H1 (cell line): ENCODE measurements around the gene ADCK2. TPM values are rescaled to one million over a fixed set of nuclear protein-coding genes. Genes with fewer than 3 reads are reported as not detected.
A peak's percentile ranks its signal among the peaks of the same experiment; 100 is the strongest.

Experiments
- CTCF ChIA-PET: fragments of 300-600 bp; sonication (Branson Sonifier 250); formaldehyde crosslinking; loops from one replicate; lab custom pipeline; 2021; ENCODE audit not compliant: partially characterized antibody; lab: Charles Lee
- POLR2A ChIA-PET: fragments of 300-600 bp; sonication (Branson Sonifier 250); formaldehyde crosslinking; loops from one replicate; lab custom pipeline; 2021; ENCODE audit warnings: inconsistent platforms; ENCODE audit not compliant: partially characterized antibody; lab: Charles Lee
- DNase-seq, 2 experiments: peaks; one replicate each; pipeline versions ENCODE4 v3.0.0 to v3.0.0-alpha.2; 2010 to 2022; ENCODE audit warnings: low spot score in 2 of 2, low read depth in 1 of 2, mixed read lengths in 1 of 2
- FAIRE-seq: peaks from 2 replicates; lab custom pipeline; 2011; peaks lifted over from hg19 to GRCh38; lab: Jason Lieb, UNC
- H2AFZ ChIP-seq: 2 replicates; pipeline ENCODE4 v1.8.1; 2012; ENCODE audit warnings: low read length, inconsistent platforms
- H2AK5ac ChIP-seq: 2 replicates; pipeline ENCODE4 v1.6.1; 2013; ENCODE audit warnings: low read depth, low read length
- H2BK120ac ChIP-seq: replicated peaks from 2 replicates; pipeline ENCODE3; 2013; ENCODE audit warnings: low read depth, low read length, inconsistent platforms
- H2BK12ac ChIP-seq: 2 replicates; pipeline ENCODE4 v1.6.1; 2013; ENCODE audit warnings: low read depth, low read length
- H2BK15ac ChIP-seq: 2 replicates; pipeline ENCODE4 v1.6.1; 2013; ENCODE audit warnings: low read length
- H2BK20ac ChIP-seq: 2 replicates; pipeline ENCODE4 v1.6.1; 2013; ENCODE audit warnings: low read length
- H2BK5ac ChIP-seq: 2 replicates; pipeline ENCODE4 v1.6.1; 2013; ENCODE audit warnings: low read depth, low read length
- H3K14ac ChIP-seq: 2 replicates; pipeline ENCODE4 v1.6.1; 2013; ENCODE audit warnings: inconsistent platforms; ENCODE audit not compliant: insufficient read length
- H3K18ac ChIP-seq: 2 replicates; pipeline ENCODE4 v1.6.1; 2013; ENCODE audit warnings: low read length; ENCODE audit errors: extremely low read depth
- H3K23ac ChIP-seq: 2 replicates; pipeline ENCODE4 v1.6.1; 2013; ENCODE audit warnings: inconsistent platforms; ENCODE audit not compliant: insufficient read length
- H3K23me2 ChIP-seq: 2 replicates; pipeline ENCODE4 v1.6.1; 2013; ENCODE audit warnings: low read depth, low read length
- H3K27ac ChIP-seq: 2 replicates; pipeline ENCODE4 v1.6.1; 2011; ENCODE audit warnings: low read depth, low read length, inconsistent platforms
- H3K27me3 ChIP-seq, 4 experiments: replicated peaks in 1 of 4; 1 replicate in 1 of 4; 2 replicates in 3 of 4; pipeline versions ENCODE4 v1.6.1 to v1.8.1; 2011 to 2013; ENCODE audit warnings: low read length in 3 of 4, mild to moderate bottlenecking in 3 of 4, inconsistent platforms in 2 of 4, mixed read lengths in 2 of 4, moderate library complexity in 1 of 4; ENCODE audit not compliant: control insufficient read depth in 3 of 4, insufficient read depth in 3 of 4; ENCODE audit errors: extremely low read depth in 1 of 4
- H3K36me3 ChIP-seq, 4 experiments: 2 replicates each; pipeline versions ENCODE4 v1.6.1 to v1.8.1; 2011 to 2013; ENCODE audit warnings: mild to moderate bottlenecking in 4 of 4, low read length in 3 of 4, moderate library complexity in 2 of 4, control low read depth in 1 of 4, inconsistent platforms in 1 of 4; ENCODE audit not compliant: insufficient read depth in 4 of 4, control insufficient read depth in 2 of 4
- H3K4ac ChIP-seq: replicated peaks from 2 replicates; pipeline ENCODE3; 2013; ENCODE audit warnings: low read length, low read depth, mixed read lengths, inconsistent platforms; ENCODE audit not compliant: insufficient read length
- H3K4me1 ChIP-seq, 4 experiments: replicated peaks in 1 of 4; 1 replicate in 1 of 4; 2 replicates in 3 of 4; pipeline versions ENCODE4 v1.6.1 to v1.8.1; 2011 to 2013; ENCODE audit warnings: low read length in 3 of 4, inconsistent platforms in 2 of 4, mixed read lengths in 1 of 4; ENCODE audit not compliant: insufficient read depth in 4 of 4, control insufficient read depth in 3 of 4
- H3K4me2 ChIP-seq, 2 experiments: 2 replicates each; pipeline versions ENCODE4 v1.6.1 to v1.8.1; 2011 to 2013; ENCODE audit warnings: low read depth in 2 of 2, low read length in 2 of 2, control low read depth in 1 of 2, inconsistent platforms in 1 of 2, mild to moderate bottlenecking in 1 of 2; ENCODE audit not compliant: insufficient read depth in 1 of 2
- H3K4me3 ChIP-seq, 4 experiments: fragments of 200-600, 300-600 bp in 1 of 4; sonication (generic), shearing (Covaris generic), sonication (Bioruptor Twin) in 1 of 4; 2 replicates each; pipeline versions ENCODE4 v1.5.1 to v1.8.1; 2011 to 2016; ENCODE audit warnings: low read length in 4 of 4, low read depth in 3 of 4, control low read depth in 2 of 4, inconsistent platforms in 2 of 4, mild to moderate bottlenecking in 2 of 4, mixed read lengths in 1 of 4, moderate library complexity in 1 of 4; ENCODE audit not compliant: insufficient read depth in 2 of 4; ENCODE audit errors: extremely low read depth in 1 of 4
- H3K56ac ChIP-seq: replicated peaks from 2 replicates; pipeline ENCODE3; 2013; ENCODE audit warnings: low read depth, mild to moderate bottlenecking, mixed read lengths, low read length, inconsistent platforms; ENCODE audit not compliant: insufficient read length
- H3K79me1 ChIP-seq: 2 replicates; pipeline ENCODE4 v1.6.1; 2013; ENCODE audit warnings: low read depth, low read length, control low read depth
- H3K79me2 ChIP-seq, 2 experiments: 2 replicates each; pipeline versions ENCODE4 v1.6.1 to v1.8.1; 2012 to 2013; ENCODE audit warnings: low read length in 2 of 2, mild to moderate bottlenecking in 2 of 2, inconsistent platforms in 1 of 2; ENCODE audit not compliant: insufficient read depth in 2 of 2, control insufficient read depth in 1 of 2
- H3K9ac ChIP-seq, 4 experiments: replicated peaks in 1 of 4; 1 replicate in 1 of 4; 2 replicates in 3 of 4; pipeline versions ENCODE4 v1.6.1 to v1.8.1; 2011 to 2013; ENCODE audit warnings: low read depth in 3 of 4, low read length in 3 of 4, control low read depth in 2 of 4, mild to moderate bottlenecking in 2 of 4, moderate library complexity in 2 of 4, inconsistent platforms in 1 of 4; ENCODE audit errors: extremely low read depth in 1 of 4
- H3K9me3 ChIP-seq, 2 experiments: 2 replicates each; pipeline versions ENCODE4 v1.6.1 to v1.8.1; 2012 to 2013; ENCODE audit warnings: mild to moderate bottlenecking in 2 of 2, moderate library complexity in 2 of 2, control low read depth in 1 of 2, inconsistent platforms in 1 of 2, low read depth in 1 of 2, low read length in 1 of 2, mixed read lengths in 1 of 2; ENCODE audit not compliant: insufficient read depth in 2 of 2
- H4K20me1 ChIP-seq, 2 experiments: replicated peaks in 1 of 2; 2 replicates each; pipeline versions ENCODE3 to v1.8.1; 2011 to 2013; ENCODE audit warnings: inconsistent platforms in 2 of 2, low read length in 2 of 2, mild to moderate bottlenecking in 1 of 2; ENCODE audit not compliant: insufficient read depth in 2 of 2, control insufficient read depth in 1 of 2
- H4K5ac ChIP-seq: 2 replicates; pipeline ENCODE4 v1.6.1; 2013; ENCODE audit warnings: low read length, low read depth, mixed read lengths, inconsistent platforms; ENCODE audit not compliant: insufficient read length
- H4K8ac ChIP-seq: 2 replicates; pipeline ENCODE4 v1.8.0; 2013; ENCODE audit warnings: mild to moderate bottlenecking, moderate library complexity, low read length, inconsistent platforms; ENCODE audit not compliant: insufficient read depth; ENCODE audit errors: extremely low read depth
- H4K91ac ChIP-seq: replicated peaks from 2 replicates; pipeline ENCODE3; 2013; ENCODE audit warnings: low read length, mixed read lengths, inconsistent platforms; ENCODE audit not compliant: insufficient read length
- CBX5 ChIP-seq: fragments of 300-800, 300-1000 bp; sonication (generic); IDR thresholded peaks from 2 replicates; pipeline ENCODE4 v1.7.1; 2016; ENCODE audit warnings: antibody characterized with exemption, low read length, low read depth
- CBX8 ChIP-seq: fragments of 300-800, 300-1000 bp; sonication (generic); IDR thresholded peaks from 2 replicates; pipeline ENCODE4 v1.7.1; 2016; ENCODE audit warnings: low read depth, low read length, borderline replicate concordance
- CEBPB ChIP-seq: IDR thresholded peaks from 2 replicates; pipeline ENCODE4 v1.6.1; 2012; ENCODE audit warnings: low read depth, low read length
- EZH2 ChIP-seq: fragments of 200-600 bp; sonication (generic); IDR thresholded peaks from 2 replicates; pipeline ENCODE4 v1.7.1; 2012; ENCODE audit warnings: low read depth, mild to moderate bottlenecking, moderate library complexity, low read length, inconsistent platforms; ENCODE audit not compliant: severe bottlenecking
- GABPA ChIP-seq: IDR thresholded peaks from 2 replicates; pipeline ENCODE4 v1.6.1; 2011; ENCODE audit warnings: mild to moderate bottlenecking, low read length, moderate library complexity, borderline replicate concordance; ENCODE audit not compliant: insufficient read depth
- HDAC6 ChIP-seq: IDR thresholded peaks from one replicate; pipeline ENCODE4 v1.7.1; 2012; ENCODE audit warnings: low read depth, mild to moderate bottlenecking, inconsistent platforms, low read length, moderate library complexity
- KDM5A ChIP-seq: fragments of 200-600 bp; IDR thresholded peaks from 2 replicates; pipeline ENCODE4 v1.7.1; 2012; ENCODE audit warnings: mild to moderate bottlenecking, low read length, inconsistent platforms, mixed read lengths
- POLR2A ChIP-seq, 2 experiments: IDR thresholded peaks; 1 replicate in 1 of 2; 2 replicates in 1 of 2; pipeline ENCODE4 v1.6.1; 2011; ENCODE audit warnings: low read depth in 2 of 2, low read length in 2 of 2, mild to moderate bottlenecking in 2 of 2; ENCODE audit errors: control extremely low read depth in 1 of 2
- POLR2AphosphoS5 ChIP-seq: IDR thresholded peaks from 2 replicates; pipeline ENCODE4 v1.6.1; 2011; ENCODE audit warnings: low read depth, low read length
- RAD21 ChIP-seq, 2 experiments: IDR thresholded peaks in 1 of 2; conservative IDR thresholded peaks in 1 of 2; 2 replicates each; pipeline ENCODE4 v1.6.1; 2011; ENCODE audit warnings: low read depth in 2 of 2, low read length in 2 of 2, improper control_type of control experiment in 1 of 2, inconsistent platforms in 1 of 2, mild to moderate bottlenecking in 1 of 2, moderate library complexity in 1 of 2
- RXRA ChIP-seq: IDR thresholded peaks from 2 replicates; pipeline ENCODE4 v1.6.1; 2011; ENCODE audit warnings: low read depth, mild to moderate bottlenecking, low read length, moderate library complexity; ENCODE audit not compliant: insufficient read depth
- TEAD4 ChIP-seq: IDR thresholded peaks from 2 replicates; pipeline ENCODE4 v1.6.1; 2012; ENCODE audit warnings: low read depth, low read length, inconsistent platforms, mixed read lengths
- WGBS, 2 experiments: shearing (Covaris generic) in 1 of 2; methylation state at CpG; one replicate each; pipeline versions ENCODE4 v1.1.6 to v1.1.7; 2013 to 2015; ENCODE audit warnings: low lambda C conversion rate in 2 of 2, mixed read lengths in 2 of 2, inconsistent platforms in 1 of 2, low coverage in 1 of 2, missing lambda C conversion rate in 1 of 2; ENCODE audit not compliant: insufficient replicate concordance in 2 of 2, insufficient coverage in 1 of 2, insufficient read length in 1 of 2; ENCODE audit errors: extremely low coverage in 1 of 2, missing lambda C conversion rate in 1 of 2; 5-methylcytosine and 5-hydroxymethylcytosine counted together
- polyA plus RNA-seq, 7 experiments: library from polyadenylated mRNA; depleted of rRNA in 3 of 7; stranded (reverse) in 5 of 7; unstranded in 2 of 7; fragments of >200 nt in 5 of 7; fragments of 200-250 nt in 2 of 7; gene quantifications; 1 replicate in 5 of 7; 2 replicates in 1 of 7; 4 replicates in 1 of 7; pipeline versions ENCODE4 v1.2.1 to v1.2.3, GENCODE V29; 2011 to 2013; ENCODE audit warnings: missing spikeins in 2 of 7, mixed read lengths in 2 of 7
- total RNA-seq: library from RNA; stranded (reverse); fragmentation: NEBNext Ultra II Directional; extraction: Animal tissue kit (Norgen Biotek cat#: 25700); gene quantifications from 2 replicates; pipeline ENCODE4 v1.2.1, GENCODE V29; 2021

Gene ADCK2
- total and polyA plus RNA-seq, 2 of the 8 experiments (the other 6 are each of a cell fraction or from before 2014, with no cell fraction given): 6.9 to 11.7 TPM

DNA sequence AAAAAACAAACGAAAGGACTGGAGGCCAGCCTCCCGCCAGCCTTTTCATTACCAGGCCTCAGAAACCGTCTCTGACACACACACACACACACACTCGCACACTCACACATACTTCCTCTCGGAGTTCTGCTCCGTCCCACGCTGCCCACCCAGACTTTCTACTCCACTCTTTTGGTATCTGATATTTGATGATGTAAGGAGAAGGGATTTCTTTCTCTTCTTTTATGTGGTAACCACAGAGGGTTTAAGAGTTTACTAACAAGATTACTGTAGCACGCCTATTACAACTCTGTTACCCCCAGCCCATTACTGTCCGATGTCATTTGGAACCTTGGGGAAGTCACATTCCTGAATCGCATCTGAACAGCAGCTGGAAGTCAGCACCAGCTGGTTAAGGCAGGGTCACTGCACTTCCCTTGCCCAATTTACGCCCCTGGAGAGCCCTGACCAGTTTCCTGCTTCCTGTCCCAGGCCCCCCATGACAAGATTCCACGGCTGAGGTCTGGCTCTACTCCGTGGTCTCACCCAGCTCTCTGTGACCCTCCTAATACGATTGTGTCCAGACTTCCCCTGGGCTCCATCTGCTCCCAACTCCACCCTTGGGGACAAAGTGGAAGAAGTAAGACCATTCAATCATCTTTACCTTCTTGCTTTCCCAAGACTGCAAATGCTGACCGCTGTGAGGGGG lies 33.2 kb upstream of the ADCK2 start:
- Histone ChIP-seq H3K79me2 (0 out of 4 replicates have a peak, but pooled peaks cover 0 to 2% of the 10 kb centered on the region in 2 experiments), H3K56ac (no peak overlapping the region), H3K4ac (peak overlapping the region; percentile 75), H3K9me3 (no peaks in the 10 kb centered on the region), H3K18ac (peak overlapping the region; percentile 85; the same call in 1 of the 2 replicates), H2BK120ac (no peak overlapping the region), H3K23me2 (peaks cover 12% of the 10 kb centered on the region), H4K5ac (no peak overlapping the region), H2AFZ (no peak overlapping the region), H3K4me3 (peak overlapping the region; percentile 51 to 69 (median 62)), H4K91ac (peak overlapping the region; percentile 26), H4K20me1 (no peaks in the 10 kb centered on the region), H3K79me1 (peaks cover 2% of the 10 kb centered on the region; the same call in 1 of the 2 replicates), H2BK15ac (no peak overlapping the region), H2BK12ac (0 out of 2 replicates have a peak overlapping the region, but pooled peaks have one; percentile 68), H3K27ac (no peak overlapping the region), H2BK20ac (no peak overlapping the region), H3K23ac (no peak overlapping the region), H3K14ac (no peak overlapping the region), H3K4me2 (peak overlapping the region; percentile 64 to 92), H3K4me1 (peaks cover 12 to 27% (median 19%) of the 10 kb centered on the region in 4 experiments), H2BK5ac (peak overlapping the region; percentile 75; the same call in 1 of the 2 replicates), H2AK5ac (no peak overlapping the region), H4K8ac (peak overlapping the region; percentile 82; the same call in 1 of the 2 replicates), H3K27me3 (peaks cover 0 to 28% (median 14%) of the 10 kb centered on the region in 4 experiments; a peak in 5 of 7 replicates), H3K9ac (peak overlapping the region in 2 of 4 experiments; percentile 8 to 40; a peak in 2 of 7 replicates), H3K36me3 (no peaks in the 10 kb centered on the region)
- DNase-seq (no peak), FAIRE-seq (peak; percentile 94)
- 51% methylated on average over 15 of the region's 15 CpGs; no CpG with 5 or more reads in 1 of the 2 experiments for WGBS, 2 experiments
- CTCF ChIA-PET: interaction anchor here (1.3 to 19.9 kb wide), 3 partner anchors 14 to 125 kb away, joined by 3 to 322 read pairs (median 10); no protein-coding TSS in a partner anchor
- POLR2A ChIA-PET: interaction anchor here (1.3 kb wide), 2 partner anchors 9 to 11 kb away, joined by 3 to 7 read pairs; no protein-coding TSS in a partner anchor
- TF ChIP-seq RXRA (no peak), POLR2A (IDR thresholded peaks at IDR 0.05; ENCODE audit: control extremely low read depth in 1 of 2, low read depth in 2 of 2, low read length in 2 of 2) (no peak), RAD21 (IDR thresholded peaks at IDR 0.05 in 1 of 2, conservative IDR thresholded peaks at IDR 0.05 in 1 of 2; ENCODE audit: low read depth in 2 of 2, low read length in 2 of 2) (no peak), CEBPB (no peak), POLR2AphosphoS5 (no peak), HDAC6 (no peak), CBX8 (no peak), CBX5 (no peak), EZH2 (peak; percentile 2), KDM5A (no peak), TEAD4 (peak; percentile 63; the same call in 1 of the 2 replicates), GABPA (no peak)
